Ishikawa (cell line): ENCODE measurements around the gene DGKG.
A peak's percentile ranks its signal among the peaks of the same experiment; 100 is the strongest.

Experiments
- CEBPB ChIP-seq: IDR thresholded peaks from 2 replicates; pipeline ENCODE4 v1.6.1; 2012
- CREB1 ChIP-seq: IDR thresholded peaks from 2 replicates; pipeline ENCODE4 v1.6.1; 2012; ENCODE audit warnings: low read depth
- EGR1 ChIP-seq: IDR thresholded peaks from 2 replicates; pipeline ENCODE4 v1.6.1; 2012
- EP300 ChIP-seq: IDR thresholded peaks from 2 replicates; pipeline ENCODE4 v1.6.1; 2012; ENCODE audit warnings: borderline replicate concordance
- FOXM1 ChIP-seq: IDR thresholded peaks from 2 replicates; pipeline ENCODE4 v1.6.1; 2012; ENCODE audit warnings: low read depth, borderline replicate concordance
- NFIC ChIP-seq: IDR thresholded peaks from 2 replicates; pipeline ENCODE4 v1.6.1; 2012
- RAD21 ChIP-seq: IDR thresholded peaks from 2 replicates; pipeline ENCODE4 v1.6.1; 2012; ENCODE audit warnings: low read depth
- TAF1 ChIP-seq: IDR thresholded peaks from 2 replicates; pipeline ENCODE4 v1.6.1; 2012; ENCODE audit warnings: low read depth, mild to moderate bottlenecking
- TCF12 ChIP-seq: IDR thresholded peaks from 2 replicates; pipeline ENCODE4 v1.6.1; 2012; ENCODE audit warnings: low read depth
- TEAD4 ChIP-seq: IDR thresholded peaks from 2 replicates; pipeline ENCODE4 v1.6.1; 2012
- YY1 ChIP-seq: IDR thresholded peaks from 2 replicates; pipeline ENCODE4 v1.6.1; 2012; ENCODE audit warnings: low read depth
- ZBTB7A ChIP-seq: IDR thresholded peaks from 2 replicates; pipeline ENCODE4 v1.6.1; 2012; ENCODE audit warnings: low read depth
- TF ChIP-seq, protein P1 (sequence below): IDR thresholded peaks from 2 replicates; pipeline ENCODE4 v1.6.1; 2012
- TF ChIP-seq, protein P2 (sequence below): IDR thresholded peaks from 2 replicates; pipeline ENCODE4 v1.6.1; 2012; ENCODE audit warnings: low read depth, mild to moderate bottlenecking
- TF ChIP-seq, protein P3 (sequence below): IDR thresholded peaks from 2 replicates; pipeline ENCODE4 v1.6.1; 2012

Gene DGKG

GRCh38 chr3:186311441-186311840, 50.6 kb downstream of the DGKG start:
- TF ChIP-seq RAD21, result no peak
- TF ChIP-seq EP300, result no peak
- TF ChIP-seq FOXM1, result no peak
- no peak for TF ChIP-seq NFIC
- TF ChIP-seq, protein P1, sequence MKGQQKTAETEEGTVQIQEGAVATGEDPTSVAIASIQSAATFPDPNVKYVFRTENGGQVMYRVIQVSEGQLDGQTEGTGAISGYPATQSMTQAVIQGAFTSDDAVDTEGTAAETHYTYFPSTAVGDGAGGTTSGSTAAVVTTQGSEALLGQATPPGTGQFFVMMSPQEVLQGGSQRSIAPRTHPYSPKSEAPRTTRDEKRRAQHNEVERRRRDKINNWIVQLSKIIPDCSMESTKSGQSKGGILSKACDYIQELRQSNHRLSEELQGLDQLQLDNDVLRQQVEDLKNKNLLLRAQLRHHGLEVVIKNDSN, result no peak
- TF ChIP-seq TCF12, result no peak
- no peak for TF ChIP-seq TEAD4
- TF ChIP-seq TAF1, result no peak
- no peak for TF ChIP-seq CREB1
- TF ChIP-seq YY1, result no peak
- no peak for TF ChIP-seq ZBTB7A
- no peak for TF ChIP-seq CEBPB
- no peak for TF ChIP-seq EGR1

- TF ChIP-seq, protein P2, sequence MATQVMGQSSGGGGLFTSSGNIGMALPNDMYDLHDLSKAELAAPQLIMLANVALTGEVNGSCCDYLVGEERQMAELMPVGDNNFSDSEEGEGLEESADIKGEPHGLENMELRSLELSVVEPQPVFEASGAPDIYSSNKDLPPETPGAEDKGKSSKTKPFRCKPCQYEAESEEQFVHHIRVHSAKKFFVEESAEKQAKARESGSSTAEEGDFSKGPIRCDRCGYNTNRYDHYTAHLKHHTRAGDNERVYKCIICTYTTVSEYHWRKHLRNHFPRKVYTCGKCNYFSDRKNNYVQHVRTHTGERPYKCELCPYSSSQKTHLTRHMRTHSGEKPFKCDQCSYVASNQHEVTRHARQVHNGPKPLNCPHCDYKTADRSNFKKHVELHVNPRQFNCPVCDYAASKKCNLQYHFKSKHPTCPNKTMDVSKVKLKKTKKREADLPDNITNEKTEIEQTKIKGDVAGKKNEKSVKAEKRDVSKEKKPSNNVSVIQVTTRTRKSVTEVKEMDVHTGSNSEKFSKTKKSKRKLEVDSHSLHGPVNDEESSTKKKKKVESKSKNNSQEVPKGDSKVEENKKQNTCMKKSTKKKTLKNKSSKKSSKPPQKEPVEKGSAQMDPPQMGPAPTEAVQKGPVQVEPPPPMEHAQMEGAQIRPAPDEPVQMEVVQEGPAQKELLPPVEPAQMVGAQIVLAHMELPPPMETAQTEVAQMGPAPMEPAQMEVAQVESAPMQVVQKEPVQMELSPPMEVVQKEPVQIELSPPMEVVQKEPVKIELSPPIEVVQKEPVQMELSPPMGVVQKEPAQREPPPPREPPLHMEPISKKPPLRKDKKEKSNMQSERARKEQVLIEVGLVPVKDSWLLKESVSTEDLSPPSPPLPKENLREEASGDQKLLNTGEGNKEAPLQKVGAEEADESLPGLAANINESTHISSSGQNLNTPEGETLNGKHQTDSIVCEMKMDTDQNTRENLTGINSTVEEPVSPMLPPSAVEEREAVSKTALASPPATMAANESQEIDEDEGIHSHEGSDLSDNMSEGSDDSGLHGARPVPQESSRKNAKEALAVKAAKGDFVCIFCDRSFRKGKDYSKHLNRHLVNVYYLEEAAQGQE, result no peak
- no peak for TF ChIP-seq ZBTB7A
- TF ChIP-seq FOXM1, result no peak
- TF ChIP-seq CREB1, result no peak
- TF ChIP-seq, protein P1, result no peak
- TF ChIP-seq EP300, result no peak
- TF ChIP-seq CEBPB, result no peak
- TF ChIP-seq EGR1, result no peak
- TF ChIP-seq RAD21, result no peak
- TF ChIP-seq NFIC, result no peak
- TF ChIP-seq TAF1, result no peak
- TF ChIP-seq, protein P3, sequence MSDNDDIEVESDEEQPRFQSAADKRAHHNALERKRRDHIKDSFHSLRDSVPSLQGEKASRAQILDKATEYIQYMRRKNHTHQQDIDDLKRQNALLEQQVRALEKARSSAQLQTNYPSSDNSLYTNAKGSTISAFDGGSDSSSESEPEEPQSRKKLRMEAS, result no peak
- TF ChIP-seq TCF12, result no peak
- no peak for TF ChIP-seq YY1
- TF ChIP-seq TEAD4, result no peak
Measured at GRCh38 chr3:186308549-186308948, 53.5 kb downstream of the DGKG start.

GRCh38 chr3:186307594-186308221, 54.3 kb downstream of the DGKG start:
- TF ChIP-seq, protein P2, result peak; percentile 95
- TF ChIP-seq CEBPB, result no peak

DNA sequence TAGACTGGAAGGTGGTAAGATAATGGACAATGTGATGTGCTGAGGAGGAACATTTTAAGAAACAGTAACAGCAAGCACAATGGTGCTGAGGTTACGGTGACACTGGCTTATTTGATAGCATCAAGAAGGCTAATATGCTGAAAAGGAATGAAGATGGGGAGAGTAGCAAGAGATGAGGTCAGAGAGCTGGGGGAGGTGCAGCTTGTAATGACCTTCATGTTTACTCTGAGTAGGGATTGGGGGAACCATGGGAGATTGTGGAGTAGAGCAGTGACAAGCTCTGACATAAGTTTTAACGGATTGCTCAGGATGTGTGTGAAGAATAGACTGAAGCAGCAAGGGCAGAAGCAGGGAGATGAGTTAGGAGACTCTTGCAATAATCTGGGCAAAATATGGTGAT, 56.7 kb downstream of the DGKG start:
- TF ChIP-seq, protein P3, result no peak
- TF ChIP-seq CEBPB (no peak), EP300 (no peak), RAD21 (no peak), TCF12 (no peak), TAF1 (no peak), EGR1 (no peak), ZBTB7A (no peak), TEAD4 (no peak), CREB1 (no peak), FOXM1 (no peak), YY1 (no peak), NFIC (no peak)
- TF ChIP-seq, protein P1, result no peak
- TF ChIP-seq, protein P2, result no peak
